ENCODE data around the gene HP. TPM values are rescaled to one million over a fixed set of nuclear protein-coding genes. Genes with fewer than 3 reads are reported as not detected.

Gene HP
- total RNA-seq, 1 experiment from 2014 or later: 9.8 TPM

Other genes with a start within 250 kb of the HP start
- 36.7 and 42.5 TPM in 2 replicates for gene AP1G1, start 245.7 kb upstream of the HP start, total RNA-seq (2014; rRNA removed; shearing (Covaris generic))
- 12.1 and 12.6 TPM in 2 replicates for gene ATXN1L, start 208.5 kb upstream of the HP start, total RNA-seq (2014; rRNA removed; shearing (Covaris generic))
- gene ZNF821, start 170.3 kb upstream of the HP start, total RNA-seq (2014; rRNA removed; shearing (Covaris generic)): 16.8 and 19.8 TPM in 2 replicates
- gene IST1, start 159.0 kb upstream of the HP start, total RNA-seq (2014; rRNA removed; shearing (Covaris generic)): 267 and 292 TPM in 2 replicates
- 0.03 TPM in 1 of 2 replicates, not detected in the other for gene PKD1L3, start 54.1 kb upstream of the HP start, total RNA-seq (2014; rRNA removed; shearing (Covaris generic))
- 21.8 and 22.4 TPM in 2 replicates for gene DHODH, start 45.8 kb upstream of the HP start, total RNA-seq (2014; rRNA removed; shearing (Covaris generic))
- not detected in 2 replicates for gene HPR, start 8.7 kb downstream of the HP start, total RNA-seq (2014; rRNA removed; shearing (Covaris generic))
- 6.1 and 8.3 TPM in 2 replicates for gene TXNL4B, start 39.1 kb downstream of the HP start, total RNA-seq (2014; rRNA removed; shearing (Covaris generic))
- gene DHX38, start 39.3 kb downstream of the HP start, total RNA-seq (2014; rRNA removed; shearing (Covaris generic)): 55.7 and 56.8 TPM in 2 replicates
- 0.04 and 0.52 TPM in 2 replicates for gene PMFBP1, start 117.7 kb downstream of the HP start, total RNA-seq (2014; rRNA removed; shearing (Covaris generic))

Data from H7 (cell line).